GM23338 (cell line): Measurements from ENCODE around the gene WDR76. TPM values are rescaled to one million over a fixed set of nuclear protein-coding genes. Genes with fewer than 3 reads are reported as not detected.

Experiments
- ATAC-seq: fragments of 200-7000 bp; cut with Tn5 transposase; 3 replicates; pipeline ENCODE4 v1.9.1; 2020
- DNase-seq: peaks from one replicate; pipeline ENCODE4 v3.0.0-alpha.2; 2015; ENCODE audit warnings: low spot score
- H2AFZ ChIP-seq: fragments of 200-600 bp; sonication (generic); 2 replicates; pipeline ENCODE4 v1.8.0; 2016; ENCODE audit warnings: antibody characterized with exemption, mild to moderate bottlenecking, moderate library complexity
- H3F3A ChIP-seq: fragments of 200-600 bp; sonication (generic); replicated peaks from 2 replicates; pipeline ENCODE4 v1.8.0; 2017; ENCODE audit warnings: antibody characterized with exemption, mixed run types, low read depth
- H3K27ac ChIP-seq: fragments of 200-600 bp; sonication (generic); 2 replicates; pipeline ENCODE4 v1.6.1; 2016; ENCODE audit warnings: low read depth
- H3K27me3 ChIP-seq: fragments of 200-600 bp; sonication (generic); 2 replicates; pipeline ENCODE4 v1.8.0; 2016; ENCODE audit warnings: mild to moderate bottlenecking, mixed run types, moderate library complexity; ENCODE audit not compliant: insufficient read depth
- H3K36me3 ChIP-seq: fragments of 200-600 bp; sonication (generic); 2 replicates; pipeline ENCODE4 v1.8.0; 2016; ENCODE audit warnings: mild to moderate bottlenecking; ENCODE audit not compliant: insufficient read depth
- H3K4me1 ChIP-seq: fragments of 200-600 bp; sonication (generic); 2 replicates; pipeline ENCODE4 v1.8.0; 2016; ENCODE audit warnings: mild to moderate bottlenecking, moderate library complexity; ENCODE audit not compliant: insufficient read depth
- H3K4me2 ChIP-seq: fragments of 200-600 bp; sonication (generic); 2 replicates; pipeline ENCODE4 v1.7.1; 2017; ENCODE audit warnings: mixed run types
- H3K4me3 ChIP-seq: fragments of 200-600 bp; sonication (generic); 2 replicates; pipeline ENCODE4 v1.6.1; 2016; ENCODE audit warnings: mixed run types
- H3K79me2 ChIP-seq: fragments of 200-600 bp; sonication (generic); replicated peaks from 2 replicates; pipeline ENCODE4 v1.8.0; 2017; ENCODE audit warnings: mild to moderate bottlenecking; ENCODE audit not compliant: insufficient read depth
- H3K9me2 ChIP-seq: fragments of 200-600 bp; sonication (generic); 2 replicates; pipeline ENCODE4 v1.8.0; 2017; ENCODE audit not compliant: insufficient read depth
- H4K20me1 ChIP-seq: fragments of 200-600 bp; sonication (generic); replicated peaks from 2 replicates; pipeline ENCODE4 v1.8.0; 2017; ENCODE audit warnings: mild to moderate bottlenecking; ENCODE audit not compliant: insufficient read depth
- H3K27ac Mint-ChIP-seq: 2 replicates; pipeline ENCODE4 v1.8.0; 2020; ENCODE audit warnings: inconsistent platforms, mild to moderate bottlenecking, moderate library complexity, mixed read lengths
- H3K27me3 Mint-ChIP-seq: 3 replicates; pipeline ENCODE4 v1.8.0; 2022; ENCODE audit warnings: low read depth, mild to moderate bottlenecking, moderate library complexity, mixed read lengths, inconsistent platforms; ENCODE audit not compliant: insufficient read depth, poor library complexity
- H3K36me3 Mint-ChIP-seq: 3 replicates; pipeline ENCODE4 v1.8.0; 2021; ENCODE audit warnings: low read depth, mild to moderate bottlenecking, inconsistent platforms, moderate library complexity, mixed read lengths
- H3K4me1 Mint-ChIP-seq: 3 replicates; pipeline ENCODE4 v1.8.0; 2020; ENCODE audit warnings: mild to moderate bottlenecking, inconsistent platforms, mixed read lengths
- H3K4me3 Mint-ChIP-seq: 3 replicates; pipeline ENCODE4 v1.8.0; 2021; ENCODE audit warnings: moderate library complexity, mild to moderate bottlenecking, inconsistent platforms, mixed read lengths
- H3K9me3 Mint-ChIP-seq: 3 replicates; pipeline ENCODE4 v1.8.0; 2020; ENCODE audit warnings: moderate library complexity, mild to moderate bottlenecking, inconsistent platforms, mixed read lengths
- CREB1 ChIP-seq: fragments of 250-450 bp; sonication (Bioruptor Pico); IDR thresholded peaks from 2 replicates; pipeline ENCODE4 v1.5.0; 2020; ENCODE audit warnings: low read depth, mild to moderate bottlenecking, moderate library complexity
- CTCF ChIP-seq, 2 experiments: fragments of 200-600 bp in 1 of 2; sonication (generic) in 1 of 2; conservative IDR thresholded peaks; 2 replicates each; pipeline versions ENCODE4 v1.5.1 to v1.6.1; 2016 to 2017; ENCODE audit warnings: antibody characterized with exemption in 2 of 2, low read depth in 2 of 2, mild to moderate bottlenecking in 2 of 2, moderate library complexity in 1 of 2
- ETS1 ChIP-seq: IDR thresholded peaks from 2 replicates; pipeline ENCODE4 v1.6.1; 2016; ENCODE audit warnings: antibody characterized with exemption
- EZH2 ChIP-seq: fragments of 200-600 bp; sonication (generic); IDR thresholded peaks from one replicate; pipeline ENCODE4 v1.8.0; 2017; ENCODE audit warnings: antibody characterized with exemption, mild to moderate bottlenecking, low read depth; ENCODE audit not compliant: unreplicated experiment
- EZH2phosphoT487 ChIP-seq: fragments of 200-600 bp; sonication (generic); IDR thresholded peaks from one replicate; pipeline ENCODE4 v1.8.1; 2018; ENCODE audit warnings: antibody characterized with exemption; ENCODE audit not compliant: unreplicated experiment
- JUNB ChIP-seq: IDR thresholded peaks from one replicate; pipeline ENCODE4 v1.6.1; 2016; ENCODE audit warnings: antibody characterized with exemption; ENCODE audit not compliant: unreplicated experiment
- NANOG ChIP-seq: IDR thresholded peaks from 2 replicates; pipeline ENCODE4 v1.6.1; 2016; ENCODE audit warnings: antibody characterized with exemption, borderline replicate concordance
- POLR2AphosphoS5 ChIP-seq: IDR thresholded peaks from 2 replicates; pipeline ENCODE4 v1.6.1; 2016; ENCODE audit warnings: antibody characterized with exemption, low read depth
- REST ChIP-seq: IDR thresholded peaks from one replicate; pipeline ENCODE4 v1.6.1; 2018; ENCODE audit warnings: antibody characterized with exemption; ENCODE audit not compliant: unreplicated experiment
- STAT1 ChIP-seq: IDR thresholded peaks from one replicate; pipeline ENCODE4 v1.6.1; 2016; ENCODE audit warnings: antibody characterized with exemption; ENCODE audit not compliant: unreplicated experiment
- ZNF114 ChIP-seq: fragments of 250-450 bp; sonication (Bioruptor Pico); IDR thresholded peaks from 2 replicates; pipeline ENCODE4 v1.5.0; 2020; ENCODE audit warnings: mild to moderate bottlenecking, moderate library complexity
- ZNF331 ChIP-seq: fragments of 250-450 bp; sonication (Bioruptor Pico); IDR thresholded peaks from 2 replicates; pipeline ENCODE4 v1.5.0; 2020; ENCODE audit warnings: low read depth, mild to moderate bottlenecking, moderate library complexity
- ZNF462 ChIP-seq: fragments of 250-450 bp; sonication (Bioruptor Pico); IDR thresholded peaks from 2 replicates; pipeline ENCODE4 v1.5.0; 2020; ENCODE audit warnings: mild to moderate bottlenecking, moderate library complexity
- polyA plus RNA-seq: library from polyadenylated mRNA; unstranded; fragments of >200 nt; fragmentation: Nextera tagmentation; extraction: Ambion mirVana; gene quantifications from 2 replicates; pipeline ENCODE4 v1.2.1, GENCODE V29; 2016
- total RNA-seq: library from RNA; depleted of rRNA; stranded (reverse); fragments of >200 nt; shearing (Covaris generic); gene quantifications from 2 replicates; pipeline ENCODE4 v1.2.3, GENCODE V29; 2014

Gene WDR76
- total and polyA plus RNA-seq, 2 experiments from 2014 or later = 9.7 to 17.8 TPM

GRCh38 chr15:43868406-43868805 is 41.6 kb downstream of the WDR76 start:
- 0 out of 2 replicates have a peak, but pooled peaks cover 4% of the 10 kb centered on the region for H3F3A ChIP-seq
- no peak for ATAC-seq
- no peaks in the 10 kb centered on the region for H3K79me2 ChIP-seq
- DNase-seq = no peak
- H4K20me1 ChIP-seq = no peaks in the 10 kb centered on the region
- no peaks in the 10 kb centered on the region for H3K36me3 ChIP-seq
- no peaks in the 10 kb centered on the region for H3K9me3 Mint-ChIP-seq
- H3K27me3 ChIP-seq = no peaks in the 10 kb centered on the region
- no peak overlapping the region for H3K27ac ChIP-seq
- H3K27ac Mint-ChIP-seq = no peak overlapping the region
- H3K4me2 ChIP-seq = no peak overlapping the region
- peaks cover 3% of the 10 kb centered on the region; the same call in 1 of the 3 replicates for H3K36me3 Mint-ChIP-seq
- H2AFZ ChIP-seq = no peak overlapping the region
- H3K9me2 ChIP-seq = no peaks in the 10 kb centered on the region
- no peak overlapping the region for H3K4me3 Mint-ChIP-seq
- H3K4me3 ChIP-seq = no peak overlapping the region
- no peaks in the 10 kb centered on the region for H3K4me1 ChIP-seq
- no peaks in the 10 kb centered on the region for H3K27me3 Mint-ChIP-seq
- H3K4me1 Mint-ChIP-seq = no peaks in the 10 kb centered on the region
- TF ChIP-seq STAT1 = no peak
- no peak for TF ChIP-seq NANOG
- no peak for TF ChIP-seq POLR2AphosphoS5
- no peak for TF ChIP-seq CREB1 (CRISPR knock-in tag)
- TF ChIP-seq JUNB = no peak
- no peak for TF ChIP-seq ETS1
- no peak for TF ChIP-seq ZNF331 (CRISPR knock-in tag)
- TF ChIP-seq EZH2phosphoT487 = no peak
- no peak for TF ChIP-seq REST
- TF ChIP-seq ZNF462 = no peak
- no peak for TF ChIP-seq EZH2
- TF ChIP-seq CTCF (conservative IDR thresholded peaks at IDR 0.05; ENCODE audit: low read depth in 2 of 2) = no peak
- TF ChIP-seq ZNF114 = no peak
